ENCODE measurements around the gene BATF3.

BATF3 gene

GRCh38 chr1:212684521-212685090 is 15.0 kb downstream of the BATF3 start:
- H3K4me3 ChIP-seq (ENCODE audit: low read depth, low read length), result no peak overlapping the region
- no peak for TF ChIP-seq CTCF (IDR thresholded peaks at IDR 0.05; ENCODE audit: control insufficient read depth, extremely low read depth, insufficient read depth)
- DNase-seq (ENCODE audit: low read depth), result no peak

GRCh38 chr1:212684076-212684475 is 15.6 kb downstream of the BATF3 start:
- no peak for DNase-seq (ENCODE audit: low read depth)
- TF ChIP-seq CTCF (IDR thresholded peaks at IDR 0.05; ENCODE audit: control insufficient read depth, extremely low read depth, insufficient read depth), result no peak
- no peak overlapping the region for H3K4me3 ChIP-seq (ENCODE audit: low read depth, low read length)

GRCh38 chr1:212683357-212683722 is 16.3 kb downstream of the BATF3 start:
- no peak for DNase-seq (ENCODE audit: low read depth)
- no peak for TF ChIP-seq CTCF (IDR thresholded peaks at IDR 0.05; ENCODE audit: control insufficient read depth, extremely low read depth, insufficient read depth)
- H3K4me3 ChIP-seq (ENCODE audit: low read depth, low read length), result no peak overlapping the region

- peak; percentile 71 for DNase-seq (ENCODE audit: low read depth)
- TF ChIP-seq CTCF (IDR thresholded peaks at IDR 0.05; ENCODE audit: control insufficient read depth, extremely low read depth, insufficient read depth), result no peak
- no peak overlapping the region for H3K4me3 ChIP-seq (ENCODE audit: low read depth, low read length)
Measured at GRCh38 chr1:212680680-212681389, 18.8 kb downstream of the BATF3 start.

- TF ChIP-seq CTCF (IDR thresholded peaks at IDR 0.05; ENCODE audit: control insufficient read depth, extremely low read depth, insufficient read depth), result no peak
- DNase-seq (ENCODE audit: low read depth), result no peak
- H3K4me3 ChIP-seq (ENCODE audit: low read depth, low read length), result no peak overlapping the region
Measured at GRCh38 chr1:212678456-212679410, 20.9 kb downstream of the BATF3 start.

- no peak for TF ChIP-seq CTCF (IDR thresholded peaks at IDR 0.05; ENCODE audit: control insufficient read depth, extremely low read depth, insufficient read depth)
- no peak overlapping the region for H3K4me3 ChIP-seq (ENCODE audit: low read depth, low read length)
- DNase-seq (ENCODE audit: low read depth), result no peak
Measured at GRCh38 chr1:212677573-212677972, 22.1 kb downstream of the BATF3 start.

Measured in LNCaP clone FGC (cell line).